ENCODE results near the gene MOB1A. TPM values are rescaled to one million over a fixed set of nuclear protein-coding genes. Genes with fewer than 3 reads are reported as not detected.

MOB1A gene
- total and polyA plus RNA-seq, 8 donors = 7.8 to 53.3 (median 20.1) TPM

DNA sequence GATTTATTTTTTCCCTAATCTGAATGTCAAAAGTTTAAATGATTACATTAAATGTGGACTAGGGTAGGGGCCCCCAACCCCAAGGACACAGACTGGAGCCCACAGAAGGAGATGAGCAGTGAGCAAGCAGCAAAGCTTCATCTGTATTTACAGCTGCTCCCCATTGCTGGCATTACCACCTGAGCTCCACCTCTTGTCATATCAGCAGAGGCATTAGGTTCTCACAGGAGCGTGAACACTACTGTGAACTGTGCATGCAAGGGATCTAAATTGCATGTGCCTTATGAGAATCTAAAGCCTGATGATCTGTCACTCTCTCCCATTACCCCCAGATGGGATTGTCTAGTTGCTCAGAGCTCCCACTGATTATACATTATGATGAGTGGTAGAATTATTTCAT is 3.8 kb downstream of the MOB1A start:
- FAIRE-seq = no peak
- WGBS, 2 donors = 71 to 77% methylated on average over 1 of the region's 1 CpG

DNA sequence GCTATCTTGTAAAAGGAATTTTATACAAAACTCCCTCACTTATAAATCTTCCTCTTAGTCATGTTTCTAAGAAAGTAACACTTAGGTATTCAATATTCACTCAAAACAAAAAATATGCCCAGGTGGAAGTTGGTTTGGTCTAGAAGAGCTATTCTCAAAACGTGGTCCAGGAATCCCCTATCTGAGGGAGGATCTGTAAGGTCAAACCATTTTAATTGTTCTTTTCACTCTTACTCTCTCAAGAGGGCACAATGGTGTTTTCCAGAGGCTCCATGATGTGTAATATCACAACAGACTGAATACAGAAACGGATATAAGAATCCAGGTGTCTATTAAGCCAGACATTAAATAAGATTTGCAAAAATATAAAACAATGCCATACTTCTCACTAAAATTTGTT is 9.9 kb downstream of the MOB1A start:
- Histone ChIP-seq H3K9me3 (no peaks in the 10 kb centered on the region), H3K36me3 (peaks cover 0 to 37% (median 11%) of the 10 kb centered on the region in 3 donors), H3K4me1 (no peaks in the 10 kb centered on the region), H3K27ac (no peak overlapping the region), H3K4me3 (no peak overlapping the region), H3K27me3 (no peaks in the 10 kb centered on the region)
- FAIRE-seq = no peak
- TF ChIP-seq, protein P1, sequence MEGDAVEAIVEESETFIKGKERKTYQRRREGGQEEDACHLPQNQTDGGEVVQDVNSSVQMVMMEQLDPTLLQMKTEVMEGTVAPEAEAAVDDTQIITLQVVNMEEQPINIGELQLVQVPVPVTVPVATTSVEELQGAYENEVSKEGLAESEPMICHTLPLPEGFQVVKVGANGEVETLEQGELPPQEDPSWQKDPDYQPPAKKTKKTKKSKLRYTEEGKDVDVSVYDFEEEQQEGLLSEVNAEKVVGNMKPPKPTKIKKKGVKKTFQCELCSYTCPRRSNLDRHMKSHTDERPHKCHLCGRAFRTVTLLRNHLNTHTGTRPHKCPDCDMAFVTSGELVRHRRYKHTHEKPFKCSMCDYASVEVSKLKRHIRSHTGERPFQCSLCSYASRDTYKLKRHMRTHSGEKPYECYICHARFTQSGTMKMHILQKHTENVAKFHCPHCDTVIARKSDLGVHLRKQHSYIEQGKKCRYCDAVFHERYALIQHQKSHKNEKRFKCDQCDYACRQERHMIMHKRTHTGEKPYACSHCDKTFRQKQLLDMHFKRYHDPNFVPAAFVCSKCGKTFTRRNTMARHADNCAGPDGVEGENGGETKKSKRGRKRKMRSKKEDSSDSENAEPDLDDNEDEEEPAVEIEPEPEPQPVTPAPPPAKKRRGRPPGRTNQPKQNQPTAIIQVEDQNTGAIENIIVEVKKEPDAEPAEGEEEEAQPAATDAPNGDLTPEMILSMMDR (IDR thresholded peaks at IDR 0.05) = no peak
- no peak for DNase-seq
- WGBS, 2 donors = 72 to 77% methylated on average over 2 of the region's 2 CpGs
- no peak for ATAC-seq
- intact Hi-C loops (cut with DNase I) = no loop called here

More for the DNA sequence above, 3.8 kb downstream of the MOB1A start:
- peaks cover 0 to 15% (median 0%) of the 10 kb centered on the region in 3 donors for H3K36me3 ChIP-seq
- peaks cover 5 to 15% (median 11%) of the 10 kb centered on the region in 3 donors for H3K4me1 ChIP-seq
- TF ChIP-seq, protein P1 (IDR thresholded peaks at IDR 0.05) = no peak
- intact Hi-C loops (cut with DNase I) = no loop called here
- H3K27me3 ChIP-seq = no peaks in the 10 kb centered on the region
- H3K4me3 ChIP-seq = no peak overlapping the region
- no peak for DNase-seq
- H3K9me3 ChIP-seq = no peaks in the 10 kb centered on the region
- ATAC-seq = no peak
- no peak overlapping the region for H3K27ac ChIP-seq

DNA sequence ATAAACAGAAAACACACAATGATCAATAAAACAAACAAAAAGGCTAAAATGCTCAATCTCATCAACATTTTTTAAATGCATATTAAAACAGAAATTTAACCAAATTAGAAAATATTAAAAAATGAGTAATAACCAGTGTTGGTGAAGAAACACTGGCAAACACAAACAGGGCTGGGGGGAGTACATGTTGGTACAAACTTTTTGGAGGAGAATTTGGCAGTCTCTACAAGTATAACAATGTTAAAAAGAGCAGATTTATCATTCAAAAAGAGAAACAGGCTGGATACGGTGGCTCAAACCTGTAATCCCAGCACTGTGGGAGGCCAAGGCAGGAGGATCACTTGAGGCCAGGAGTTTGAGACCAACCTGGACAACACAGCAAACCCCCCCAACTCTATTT is 13.9 kb downstream of the MOB1A start:
- no peak for DNase-seq
- Histone ChIP-seq H3K4me3 (no peak overlapping the region), H3K4me1 (no peaks in the 10 kb centered on the region), H3K27ac (no peak overlapping the region), H3K36me3 (peaks cover 0 to 36% (median 11%) of the 10 kb centered on the region in 3 donors), H3K27me3 (no peaks in the 10 kb centered on the region), H3K9me3 (no peaks in the 10 kb centered on the region)
- 95 to 96% methylated on average over 1 of the region's 1 CpG for WGBS, 2 donors
- no peak for FAIRE-seq
- TF ChIP-seq, protein P1 (IDR thresholded peaks at IDR 0.05) = no peak
- no peak for ATAC-seq
- intact Hi-C loops (cut with DNase I) = no loop called here

DNA sequence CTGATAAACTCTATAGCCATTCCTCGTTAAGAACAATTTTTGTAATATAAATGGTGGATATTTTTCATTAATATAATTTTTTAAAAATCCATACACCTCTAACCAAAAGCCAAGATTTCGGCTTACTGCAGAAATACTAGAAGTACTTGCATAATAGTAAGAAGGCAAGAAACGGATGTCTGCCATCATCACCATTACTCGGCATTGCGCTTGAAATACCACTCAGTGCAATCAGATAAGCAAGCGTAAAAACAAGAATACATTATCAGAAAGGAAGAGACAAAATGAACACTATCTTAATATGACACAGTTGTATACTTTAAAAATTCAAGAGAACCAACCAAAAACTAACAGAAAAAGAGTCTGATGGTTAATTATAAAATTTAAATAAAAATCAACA is 15.7 kb downstream of the MOB1A start:
- Histone ChIP-seq H3K27ac (no peak overlapping the region), H3K27me3 (no peaks in the 10 kb centered on the region), H3K9me3 (no peaks in the 10 kb centered on the region), H3K4me3 (no peak overlapping the region), H3K4me1 (no peaks in the 10 kb centered on the region), H3K36me3 (peaks cover 0 to 35% (median 10%) of the 10 kb centered on the region in 3 donors)
- TF ChIP-seq, protein P1 (IDR thresholded peaks at IDR 0.05) = no peak
- DNase-seq (no peak), FAIRE-seq (no peak), ATAC-seq (no peak)
- 92 to 97% methylated on average over 6 of the region's 6 CpGs for WGBS, 2 donors
- intact Hi-C loops (cut with DNase I) = no loop called here

DNA sequence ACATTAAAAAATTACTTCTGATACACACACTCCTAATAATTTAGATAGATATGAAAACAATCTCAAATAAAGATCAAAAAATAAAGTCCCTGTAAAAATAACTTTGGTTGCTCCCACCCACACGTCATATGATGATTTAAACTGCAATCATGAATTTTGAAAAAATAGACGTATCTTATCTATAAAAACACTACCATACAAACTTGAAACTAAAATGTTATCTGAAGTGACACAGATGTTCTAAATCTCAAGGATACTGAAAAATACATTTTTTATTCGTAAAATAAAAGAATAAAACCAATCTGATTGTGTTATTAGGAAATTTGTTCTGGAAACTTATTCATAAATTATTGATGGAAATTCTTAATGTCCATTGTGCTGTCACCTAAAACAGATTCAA is 22.8 kb downstream of the MOB1A start:
- no peak for FAIRE-seq
- 29 to 36% methylated on average over 3 of the region's 3 CpGs for WGBS, 2 donors
- intact Hi-C loops (cut with DNase I) = no loop called here

More for the DNA sequence above, 22.8 kb downstream of the MOB1A start:
- DNase-seq = no peak
- Histone ChIP-seq H3K4me1 (peaks cover 0 to 4% (median 0%) of the 10 kb centered on the region in 3 donors), H3K9me3 (peaks cover 0 to 4% (median 0%) of the 10 kb centered on the region in 4 donors), H3K27ac (no peak overlapping the region), H3K4me3 (no peak overlapping the region), H3K36me3 (peaks cover 0 to 25% (median 11%) of the 10 kb centered on the region in 3 donors), H3K27me3 (no peaks in the 10 kb centered on the region)
- no peak for ATAC-seq
- TF ChIP-seq, protein P1 (IDR thresholded peaks at IDR 0.05) = no peak

Data from pancreas (tissue), 10 donors.